Testis (tissue), 3 donors: ENCODE data around the gene GPR21. TPM values are rescaled to one million over a fixed set of nuclear protein-coding genes. Genes with fewer than 3 reads are reported as not detected.

Source experiments
- DNase-seq: peaks from one replicate; pipeline ENCODE4 v3.0.0-alpha.2; 2019
- H3K27ac ChIP-seq, 2 donors: fragments of 200-600 bp; sonication (generic); one replicate each; pipeline ENCODE4 v1.5.1; 2019
- H3K27me3 ChIP-seq: fragments of 200-600 bp; sonication (generic); one replicate; pipeline ENCODE4 v1.5.1; 2019
- H3K36me3 ChIP-seq: fragments of 200-600 bp; sonication (generic); one replicate; pipeline ENCODE4 v1.5.1; 2017; ENCODE audit warnings: low read depth; ENCODE audit errors: missing control alignments
- H3K4me1 ChIP-seq: fragments of 200-600 bp; sonication (generic); one replicate; pipeline ENCODE4 v1.5.1; 2019
- H3K4me3 ChIP-seq, 2 donors: fragments of 200-600 bp; sonication (generic); one replicate each; pipeline ENCODE4 v1.5.1; 2017 to 2019
- H3K9me3 ChIP-seq: fragments of 200-600 bp; sonication (generic); one replicate; pipeline ENCODE4 v1.5.1; 2017
- CTCF ChIP-seq, 3 experiments: fragments of 450-650 bp in 2 of 3; fragments of 200-600 bp in 1 of 3; sonication (generic) in 1 of 3; IDR thresholded peaks; one replicate each; pipeline ENCODE4 v1.5.1; 2016 to 2019; ENCODE audit warnings: antibody characterized with exemption in 3 of 3, mild to moderate bottlenecking in 2 of 3, moderate library complexity in 1 of 3
- POLR2A ChIP-seq: fragments of 450-650 bp; IDR thresholded peaks from one replicate; pipeline ENCODE4 v1.6.1; 2017; ENCODE audit warnings: antibody characterized with exemption, mild to moderate bottlenecking, moderate library complexity
- WGBS, 2 donors: methylation state at CpG; one replicate each; pipeline ENCODE4 v1.1.5; 2018; 5-methylcytosine and 5-hydroxymethylcytosine counted together
- intact Hi-C: fragments of 100-400 bp; cut with DNase I; formaldehyde crosslinking; loops from one replicate; pipeline ENCODE4 v1.15.1; 2023; ENCODE audit warnings: low total_unique reads
- polyA plus RNA-seq: library from polyadenylated mRNA; stranded (reverse); fragments of 350-450 nt; fragmentation: Illumina TruSeq; extraction: RNeasy Lipid Tissue Mini Kit (QIAGEN cat#74804); gene quantifications from one replicate; pipeline ENCODE4 v1.2.3, GENCODE V29; 2014; ENCODE audit warnings: low read depth, low replicate concordance; ENCODE audit not compliant: insufficient read depth
- total RNA-seq, 2 donors: library from RNA; depleted of rRNA; stranded (reverse); fragments of >200 nt; gene quantifications; one replicate each; pipeline ENCODE4 v1.2.3, GENCODE V29; 2016

The GPR21 gene
- total and polyA plus RNA-seq, 3 donors from 2014 or later: 3.5 to 6.7 TPM; not detected in 1

GRCh38 chr9:123035791-123036190 lies 2.3 kb downstream of the GPR21 start:
- no peaks in the 10 kb centered on the region for H3K27me3 ChIP-seq
- 77 to 90% methylated on average over 2 of the region's 2 CpGs for WGBS, 2 donors
- intact Hi-C loops: no loop called here
- H3K4me3 ChIP-seq: no peak overlapping the region
- no peak for TF ChIP-seq CTCF (IDR thresholded peaks at IDR 0.05)
- no peak for TF ChIP-seq POLR2A
- no peaks in the 10 kb centered on the region for H3K4me1 ChIP-seq
- DNase-seq: no peak
- no peaks in the 10 kb centered on the region for H3K36me3 ChIP-seq
- peak overlapping the region in 1 of 2 donors; percentile 44 for H3K27ac ChIP-seq
- H3K9me3 ChIP-seq: no peaks in the 10 kb centered on the region

GRCh38 chr9:123036893-123037545 lies 3.6 kb downstream of the GPR21 start:
- Histone ChIP-seq H3K36me3 (no peaks in the 10 kb centered on the region), H3K27me3 (no peaks in the 10 kb centered on the region), H3K4me1 (no peaks in the 10 kb centered on the region), H3K27ac (peak overlapping the region in 1 of 2 donors; percentile 44), H3K9me3 (no peaks in the 10 kb centered on the region), H3K4me3 (no peak overlapping the region)
- DNase-seq: no peak
- intact Hi-C loops: no loop called here
- 54 to 58% methylated on average over 3 of the region's 3 CpGs for WGBS, 2 donors
- TF ChIP-seq POLR2A (no peak), CTCF (IDR thresholded peaks at IDR 0.05) (no peak)

GRCh38 chr9:123039617-123040219 lies 6.3 kb downstream of the GPR21 start:
- H3K27me3 ChIP-seq: no peaks in the 10 kb centered on the region
- intact Hi-C loops: no loop called here
- no peaks in the 10 kb centered on the region for H3K9me3 ChIP-seq
- TF ChIP-seq CTCF (IDR thresholded peaks at IDR 0.05) (no peak), POLR2A (no peak)
- DNase-seq: no peak
- no peaks in the 10 kb centered on the region for H3K36me3 ChIP-seq
- no peaks in the 10 kb centered on the region for H3K4me1 ChIP-seq
- no peak overlapping the region for H3K4me3 ChIP-seq
- H3K27ac ChIP-seq: no peak overlapping the region
- 80 to 94% methylated on average over 1 of the region's 1 CpG for WGBS, 2 donors

- 79 to 86% methylated on average over 1 of the region's 1 CpG for WGBS, 2 donors
- Histone ChIP-seq H3K36me3 (no peaks in the 10 kb centered on the region), H3K27me3 (no peaks in the 10 kb centered on the region), H3K9me3 (no peaks in the 10 kb centered on the region), H3K4me3 (no peak overlapping the region), H3K27ac (no peak overlapping the region), H3K4me1 (no peaks in the 10 kb centered on the region)
- TF ChIP-seq CTCF (IDR thresholded peaks at IDR 0.05) (no peak), POLR2A (no peak)
- DNase-seq: no peak
- intact Hi-C loops: no loop called here
These were observed 7.3 kb downstream of the GPR21 start for GRCh38 chr9:123040801-123041200.

- DNase-seq: no peak
- no peaks in the 10 kb centered on the region for H3K27me3 ChIP-seq
- H3K27ac ChIP-seq: no peak overlapping the region
- no peaks in the 10 kb centered on the region for H3K36me3 ChIP-seq
- WGBS, 2 donors: 87 to 88% methylated on average over 2 of the region's 2 CpGs
- H3K4me3 ChIP-seq: no peak overlapping the region
- intact Hi-C loops: no loop called here
- H3K9me3 ChIP-seq: no peaks in the 10 kb centered on the region
- TF ChIP-seq POLR2A: no peak
- TF ChIP-seq CTCF (IDR thresholded peaks at IDR 0.05): no peak
- no peaks in the 10 kb centered on the region for H3K4me1 ChIP-seq
These were observed 8.0 kb downstream of the GPR21 start for GRCh38 chr9:123041489-123041888.
